CD4-positive, alpha-beta T cell treated with Interleukin-4 for 1 hour (primary cell): ENCODE measurements around the gene STK32C.

Source experiments
- DNase-seq, 2 donors: peaks; one replicate each; pipeline ENCODE4 v3.0.0-alpha.2; 2020 to 2022

STK32C gene

GRCh38 chr10:132299371-132300336 lies 8.1 kb downstream of the STK32C start:
- no peak for DNase-seq

GRCh38 chr10:132298038-132298881 lies 9.5 kb downstream of the STK32C start:
- no peak for DNase-seq

- no peak for DNase-seq
Observed at GRCh38 chr10:132297526-132297925, 10.2 kb downstream of the STK32C start.

- peak in 1 of 2 donors; percentile 5 for DNase-seq
Observed at GRCh38 chr10:132296666-132297443, 10.9 kb downstream of the STK32C start.

- DNase-seq = peak in 1 of 2 donors; percentile 9
Observed at GRCh38 chr10:132295481-132295880, 12.3 kb downstream of the STK32C start.

- no peak for DNase-seq
Observed at GRCh38 chr10:132294561-132295318, 13.0 kb downstream of the STK32C start.

GRCh38 chr10:132293813-132294520 lies 13.8 kb downstream of the STK32C start:
- DNase-seq = no peak

GRCh38 chr10:132293201-132293812 lies 14.4 kb downstream of the STK32C start:
- no peak for DNase-seq

- DNase-seq = no peak
Observed at GRCh38 chr10:132292287-132293200, 15.2 kb downstream of the STK32C start.

- DNase-seq = no peak
Observed at GRCh38 chr10:132291826-132292225, 15.9 kb downstream of the STK32C start.

- no peak for DNase-seq
Observed at GRCh38 chr10:132290631-132291030, 17.1 kb downstream of the STK32C start.

GRCh38 chr10:132289439-132289838 lies 18.3 kb downstream of the STK32C start:
- no peak for DNase-seq

- DNase-seq = no peak
Observed at GRCh38 chr10:132283604-132284382, 24.0 kb downstream of the STK32C start.

GRCh38 chr10:132282667-132283603 lies 24.8 kb downstream of the STK32C start:
- no peak for DNase-seq

- no peak for DNase-seq
Observed at GRCh38 chr10:132281915-132282666, 25.7 kb downstream of the STK32C start.

- DNase-seq = no peak
Observed at GRCh38 chr10:132280646-132281074, 27.1 kb downstream of the STK32C start.
